Stimulated activated CD4-positive, alpha-beta T cell treated with anti-CD3 and anti-CD28 coated beads, Interleukin-4, amount 100 ng/mL, for 4 hours (primary cell): ENCODE data around the gene BBLN.

Experiments used
- DNase-seq, 2 experiments: peaks; one replicate each; pipeline ENCODE4 v3.0.0-alpha.2; 2020

Gene BBLN

GRCh38 chr9:128191406-128192046 is 31.5 kb downstream of the BBLN start, which contains the start of gene CIZ1:
TSS of gene CIZ1 (minus strand) at chr9:128191572. CDS start at chr9:128190857, 715 bp downstream.
- DNase-seq = peak; percentile 64 to 76

DNA sequence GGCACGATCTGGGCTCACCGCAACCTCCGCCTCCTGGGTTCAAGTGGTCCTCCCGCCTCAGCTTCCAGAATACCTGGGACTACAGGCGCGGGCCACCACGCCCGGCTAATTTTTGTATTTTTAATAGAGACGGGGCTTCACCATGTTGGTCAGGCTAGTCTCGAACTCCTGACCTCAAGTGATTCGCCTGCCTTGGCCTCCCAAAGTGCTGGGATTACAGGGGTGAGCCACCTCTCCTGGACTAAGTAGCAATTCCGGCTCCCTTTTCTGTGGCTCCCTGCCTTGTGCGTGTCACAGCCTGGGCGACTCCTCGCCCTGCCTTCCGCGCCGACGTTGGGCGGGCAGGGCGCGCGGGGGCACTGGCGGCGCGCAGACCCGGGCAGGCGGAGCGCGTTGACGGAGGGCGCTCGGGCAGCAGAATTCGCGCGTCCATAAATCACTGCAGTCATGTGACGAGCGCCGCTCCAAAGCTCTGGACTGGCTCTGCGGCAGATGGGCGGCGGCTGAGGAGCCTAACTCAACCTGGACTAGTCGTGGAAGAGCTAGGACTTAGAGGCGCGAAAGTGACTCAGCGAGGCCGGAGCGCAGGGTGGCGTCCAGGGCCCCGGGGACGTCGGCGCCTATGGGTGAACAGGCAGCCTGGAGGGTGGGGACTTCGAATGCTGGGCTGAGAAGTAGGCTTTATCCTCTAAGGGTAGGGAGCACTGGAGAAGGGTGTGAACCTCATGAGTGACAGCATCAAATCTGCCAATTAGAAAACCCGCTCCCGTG is 32.7 kb downstream of the BBLN start:
- DNase-seq = peak; percentile 46 to 54

- DNase-seq = no peak
Measured at GRCh38 chr9:128193469-128194096, 33.5 kb downstream of the BBLN start.

- DNase-seq = no peak
Measured at GRCh38 chr9:128201441-128202369, 41.6 kb downstream of the BBLN start.

DNA sequence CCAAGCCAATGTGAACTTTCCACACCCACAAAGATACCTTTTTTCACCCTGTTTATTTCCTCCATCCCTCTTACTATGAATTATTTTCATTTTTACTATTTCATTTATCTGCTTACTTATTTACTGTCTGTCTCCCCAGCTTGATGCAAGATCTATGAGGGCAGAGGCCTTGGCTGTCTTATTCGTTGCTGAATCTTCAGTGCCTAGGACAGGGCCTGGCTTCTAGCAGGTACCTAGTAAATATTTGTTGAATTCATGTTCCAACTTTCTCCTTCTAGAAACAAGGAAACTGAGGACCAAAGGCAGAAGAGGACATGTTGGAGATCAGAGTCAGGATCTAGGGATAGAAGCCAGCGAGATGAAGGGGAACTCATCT is 42.6 kb downstream of the BBLN start:
- DNase-seq = no peak

DNA sequence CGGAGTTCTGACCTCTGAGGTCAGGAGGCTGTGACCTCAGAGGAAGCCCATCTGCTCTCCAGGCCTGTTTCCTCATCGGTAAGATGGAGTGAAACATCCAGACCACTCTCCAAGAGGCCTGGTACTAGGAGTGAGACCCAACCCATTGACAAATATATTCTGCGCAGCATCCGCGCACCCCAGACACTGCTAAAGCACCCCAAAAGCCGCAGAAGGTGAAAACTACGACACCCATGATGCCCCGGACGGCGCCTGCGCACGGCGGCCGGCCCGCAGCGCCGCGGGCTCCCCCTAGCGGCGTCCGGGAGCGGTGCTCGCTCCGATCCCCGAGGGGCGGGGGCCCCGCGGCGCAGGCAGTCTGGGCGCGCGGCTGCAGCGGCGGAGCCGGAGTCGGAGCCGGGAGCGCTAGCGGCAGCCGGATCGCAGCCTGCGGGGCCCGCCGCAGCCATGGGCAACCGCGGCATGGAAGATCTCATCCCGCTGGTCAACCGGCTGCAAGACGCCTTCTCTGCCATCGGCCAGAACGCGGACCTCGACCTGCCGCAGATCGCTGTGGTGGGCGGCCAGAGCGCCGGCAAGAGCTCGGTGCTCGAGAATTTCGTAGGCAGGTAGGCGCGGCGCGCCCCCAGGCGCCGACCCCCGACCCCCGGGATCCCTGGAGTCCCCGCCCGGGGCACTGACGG is 43.1 kb downstream of the BBLN start, which contains the start of gene DNM1:
TSS of gene DNM1 (plus strand) at position 356 of the 683 bp plus-strand sequence. CDS start at position 448, 92 bp downstream.
- DNase-seq = peak; percentile 48 to 71

DNA sequence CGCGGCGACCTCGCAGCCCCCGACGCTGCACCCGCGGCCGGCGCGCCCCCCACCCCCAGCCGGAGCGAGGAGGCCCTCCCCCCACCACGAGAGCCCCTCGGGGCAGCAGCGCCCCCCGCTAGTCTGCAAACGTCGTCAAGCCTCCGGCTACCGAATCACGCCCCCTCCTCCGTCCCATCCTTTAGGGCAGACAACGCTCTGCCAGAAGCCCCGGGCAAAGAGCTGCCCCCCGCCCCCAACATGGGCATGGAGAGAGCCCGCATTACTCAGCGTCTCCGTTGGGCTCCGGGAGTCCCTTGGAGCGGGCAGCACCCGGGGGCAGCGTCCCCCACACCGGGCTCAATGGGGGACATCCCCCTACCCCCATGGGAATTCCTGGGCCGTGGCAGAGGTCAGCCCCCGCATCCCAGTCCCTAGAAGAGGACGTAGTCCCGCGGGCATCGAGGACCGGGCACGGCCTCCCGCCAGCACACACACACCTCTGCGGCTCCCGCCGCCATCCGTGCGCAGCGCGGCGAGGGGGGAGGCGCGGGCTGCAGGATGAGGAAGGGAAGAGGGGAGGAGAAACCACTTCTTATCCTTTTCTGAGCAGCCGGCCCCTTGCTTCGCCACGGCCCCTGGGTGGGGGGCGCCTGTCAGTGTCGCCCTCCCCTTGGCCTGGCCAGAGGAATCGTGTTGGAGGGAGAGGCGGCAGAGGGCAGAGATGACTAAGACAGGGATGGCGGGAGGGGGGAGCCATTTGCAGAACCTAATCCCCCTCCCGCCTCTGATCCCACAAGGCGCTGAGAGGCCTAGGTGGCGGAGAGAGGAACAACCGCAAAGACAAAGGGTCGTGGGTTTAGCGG is 43.9 kb downstream of the BBLN start:
- DNase-seq = no peak

GRCh38 chr9:128204858-128205257 is 44.8 kb downstream of the BBLN start:
- DNase-seq = no peak

- DNase-seq = no peak
Measured at GRCh38 chr9:128205296-128205944, 45.4 kb downstream of the BBLN start.

DNA sequence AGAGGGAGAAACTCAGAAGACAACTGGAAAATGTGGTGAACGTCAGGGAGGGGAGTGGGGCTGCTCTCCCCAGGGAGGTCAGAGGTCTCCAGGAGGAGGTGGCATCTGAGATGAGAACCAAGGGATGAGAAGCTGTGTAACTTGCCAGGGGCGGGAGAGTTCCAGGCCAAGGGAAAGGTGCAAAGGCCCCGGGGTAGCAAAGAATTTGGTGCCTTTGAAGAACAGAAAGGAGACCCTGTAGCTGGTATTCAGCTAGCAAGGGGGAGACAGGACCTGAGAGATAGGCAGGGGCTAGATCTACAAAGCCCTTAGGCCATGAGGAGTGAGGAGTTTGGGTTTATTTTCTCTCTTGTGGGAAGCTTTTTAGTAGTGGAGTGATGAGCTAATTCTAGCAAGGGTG is 46.4 kb downstream of the BBLN start:
- no peak for DNase-seq

- no peak for DNase-seq
Measured at GRCh38 chr9:128206916-128207910, 47.1 kb downstream of the BBLN start.

DNA sequence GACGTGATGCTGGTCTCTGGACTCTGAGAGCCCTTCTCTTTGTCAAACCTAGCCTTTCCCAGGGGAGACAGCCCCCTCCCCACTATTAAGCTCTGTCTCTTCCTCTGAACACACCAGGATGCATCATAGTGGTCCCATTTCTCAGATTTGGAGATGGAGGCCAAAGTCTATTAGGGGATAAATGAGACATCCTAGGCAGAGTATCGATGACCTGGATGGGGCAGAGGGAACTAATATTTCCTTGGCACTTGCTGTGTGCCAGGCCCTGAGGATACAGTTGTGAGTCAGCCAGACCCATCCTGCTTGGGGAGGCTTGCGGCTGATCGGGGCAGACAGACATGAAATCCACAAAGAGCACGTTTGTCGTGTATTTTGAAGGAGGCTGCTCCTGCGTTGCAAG is 48.3 kb downstream of the BBLN start:
- DNase-seq = no peak

DNA sequence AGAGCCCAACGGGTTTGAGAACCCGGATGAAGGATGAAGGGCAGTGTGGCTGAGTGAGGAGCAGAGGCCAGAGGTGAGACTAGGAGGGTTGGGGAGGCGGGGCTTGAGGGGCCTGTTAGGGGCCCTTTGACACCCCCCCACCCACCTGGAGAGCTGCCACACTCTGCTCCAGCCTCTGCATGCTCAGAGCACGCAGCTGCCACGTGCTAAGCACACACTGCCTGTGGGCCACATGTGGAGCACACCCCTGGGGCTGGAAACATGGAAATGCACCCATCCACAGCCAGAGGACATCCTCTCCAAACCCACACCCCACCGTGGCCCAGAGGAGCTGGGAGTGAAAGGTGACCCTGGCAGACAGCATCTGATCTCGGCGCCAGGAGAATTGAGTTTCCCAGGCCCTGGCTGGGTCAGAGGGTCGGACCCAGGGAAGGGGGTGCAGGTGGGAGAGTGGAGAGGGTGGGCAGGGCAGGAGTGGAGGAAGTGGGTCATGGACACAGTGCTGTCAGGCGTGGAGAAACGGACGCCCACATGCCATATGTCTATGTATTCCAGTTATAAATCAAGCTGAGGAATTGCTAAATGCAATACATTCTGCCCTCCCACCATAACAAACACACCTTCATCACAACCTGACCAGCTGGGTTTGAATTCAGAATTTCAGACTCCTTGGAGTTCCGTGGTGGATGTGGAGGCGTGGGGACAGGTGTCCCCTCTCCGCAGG is 49.0 kb downstream of the BBLN start:
- DNase-seq = no peak

DNA sequence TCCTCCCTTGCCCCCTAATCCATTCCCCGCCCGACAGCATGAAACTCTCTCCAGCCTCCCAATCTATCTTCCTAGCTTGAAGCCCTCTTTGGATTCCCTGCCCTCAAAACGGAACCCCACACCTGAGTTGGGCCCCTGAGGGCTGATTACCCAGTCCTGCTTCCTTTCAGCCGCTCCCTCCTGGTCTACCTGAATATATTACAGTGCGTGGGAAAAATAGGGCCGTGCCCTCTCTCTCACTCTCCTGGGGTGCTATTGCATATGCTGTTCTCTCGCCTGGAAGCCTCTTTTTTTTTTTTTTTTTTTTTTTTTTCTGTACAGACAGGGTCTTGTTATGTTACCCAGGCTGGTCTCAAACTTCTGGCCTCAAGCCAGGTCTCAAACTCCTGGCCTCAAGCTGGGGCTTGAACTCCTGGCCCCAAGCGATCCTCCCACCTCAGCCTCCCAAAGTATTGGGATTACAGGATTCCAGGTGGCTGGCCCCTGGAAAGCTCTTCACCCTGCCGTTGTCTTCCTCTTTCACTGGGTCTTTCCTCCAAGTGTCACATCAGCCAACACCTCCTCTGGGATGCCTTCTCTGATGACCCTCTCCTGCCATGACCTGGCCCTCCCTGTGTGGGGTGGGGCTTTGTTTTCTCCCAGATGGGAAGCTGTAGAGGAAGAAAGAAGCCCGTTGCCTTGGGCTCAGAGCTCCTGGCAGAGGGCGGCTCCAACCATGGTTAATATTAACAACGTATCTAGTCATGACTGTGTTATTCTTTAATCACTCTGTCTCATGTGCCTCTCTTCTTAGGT is 51.3 kb downstream of the BBLN start:
- DNase-seq = no peak

DNA sequence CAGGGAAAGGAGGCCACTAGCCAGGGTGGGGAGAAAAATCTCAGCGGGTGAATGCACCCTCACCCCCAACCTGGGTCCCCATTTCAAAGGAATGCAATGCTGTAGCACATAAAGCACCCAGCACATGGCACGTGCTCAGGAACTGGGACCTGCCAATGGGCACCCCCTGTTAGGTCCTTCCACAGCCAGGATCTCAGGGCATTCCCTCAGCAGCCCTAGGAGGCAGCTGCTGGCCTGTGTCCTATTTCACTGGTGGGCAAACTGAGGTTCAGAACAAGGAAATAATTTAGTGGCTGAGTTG is 51.9 kb downstream of the BBLN start:
- no peak for DNase-seq
